ENCODE results near the gene SLC22A5. TPM values are rescaled to one million over a fixed set of nuclear protein-coding genes. Genes with fewer than 3 reads are reported as not detected.

The SLC22A5 gene
- total RNA-seq, 2 donors from 2014 or later, result 26.0 to 38.6 TPM

GRCh38 chr5:132408456-132408855 is 38.9 kb downstream of the SLC22A5 start:
- peaks cover 9% of the 10 kb centered on the region for H3K4me1 ChIP-seq
- H3K9ac ChIP-seq (ENCODE audit: low read depth in 2 of 2, low read length in 2 of 2), result no peak overlapping the region
- no peak for DNase-seq
- H3K9me3 ChIP-seq, result no peaks in the 10 kb centered on the region
- intact Hi-C loops (cut with DNase I), result no loop called here
- H3K36me3 ChIP-seq, result no peaks in the 10 kb centered on the region
- H3K27ac ChIP-seq, result peak overlapping the region; percentile 100
- no peaks in the 10 kb centered on the region for H3K27me3 ChIP-seq
- TF ChIP-seq, protein P1, sequence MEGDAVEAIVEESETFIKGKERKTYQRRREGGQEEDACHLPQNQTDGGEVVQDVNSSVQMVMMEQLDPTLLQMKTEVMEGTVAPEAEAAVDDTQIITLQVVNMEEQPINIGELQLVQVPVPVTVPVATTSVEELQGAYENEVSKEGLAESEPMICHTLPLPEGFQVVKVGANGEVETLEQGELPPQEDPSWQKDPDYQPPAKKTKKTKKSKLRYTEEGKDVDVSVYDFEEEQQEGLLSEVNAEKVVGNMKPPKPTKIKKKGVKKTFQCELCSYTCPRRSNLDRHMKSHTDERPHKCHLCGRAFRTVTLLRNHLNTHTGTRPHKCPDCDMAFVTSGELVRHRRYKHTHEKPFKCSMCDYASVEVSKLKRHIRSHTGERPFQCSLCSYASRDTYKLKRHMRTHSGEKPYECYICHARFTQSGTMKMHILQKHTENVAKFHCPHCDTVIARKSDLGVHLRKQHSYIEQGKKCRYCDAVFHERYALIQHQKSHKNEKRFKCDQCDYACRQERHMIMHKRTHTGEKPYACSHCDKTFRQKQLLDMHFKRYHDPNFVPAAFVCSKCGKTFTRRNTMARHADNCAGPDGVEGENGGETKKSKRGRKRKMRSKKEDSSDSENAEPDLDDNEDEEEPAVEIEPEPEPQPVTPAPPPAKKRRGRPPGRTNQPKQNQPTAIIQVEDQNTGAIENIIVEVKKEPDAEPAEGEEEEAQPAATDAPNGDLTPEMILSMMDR (IDR thresholded peaks at IDR 0.05), result no peak
- H3K4me3 ChIP-seq, result no peak overlapping the region

GRCh38 chr5:132408965-132409364 is 39.5 kb downstream of the SLC22A5 start:
- H3K4me1 ChIP-seq, result peaks cover 14% of the 10 kb centered on the region
- H3K36me3 ChIP-seq, result no peaks in the 10 kb centered on the region
- no peak for DNase-seq
- H3K4me3 ChIP-seq, result no peak overlapping the region
- H3K9me3 ChIP-seq, result no peaks in the 10 kb centered on the region
- H3K9ac ChIP-seq (ENCODE audit: low read depth in 2 of 2, low read length in 2 of 2), result peak overlapping the region in 1 of 2 donors; percentile 38
- TF ChIP-seq, protein P1 (IDR thresholded peaks at IDR 0.05), result no peak
- peak overlapping the region; percentile 100 for H3K27ac ChIP-seq
- H3K27me3 ChIP-seq, result no peaks in the 10 kb centered on the region
- intact Hi-C loops (cut with DNase I), result no loop called here

- peak; percentile 84 for DNase-seq
- H3K4me1 ChIP-seq, result peaks cover 16% of the 10 kb centered on the region
- peak overlapping the region; percentile 100 for H3K27ac ChIP-seq
- H3K27me3 ChIP-seq, result no peaks in the 10 kb centered on the region
- peak overlapping the region; percentile 97 to 98 for H3K9ac ChIP-seq (ENCODE audit: low read depth in 2 of 2, low read length in 2 of 2)
- H3K4me3 ChIP-seq, result peak overlapping the region; percentile 70
- intact Hi-C loops (cut with DNase I), result no loop called here
- TF ChIP-seq, protein P1 (IDR thresholded peaks at IDR 0.05), result peak; percentile 48
- H3K36me3 ChIP-seq, result no peaks in the 10 kb centered on the region
- no peaks in the 10 kb centered on the region for H3K9me3 ChIP-seq
Observed at GRCh38 chr5:132410451-132411303, 41.2 kb downstream of the SLC22A5 start.

DNA sequence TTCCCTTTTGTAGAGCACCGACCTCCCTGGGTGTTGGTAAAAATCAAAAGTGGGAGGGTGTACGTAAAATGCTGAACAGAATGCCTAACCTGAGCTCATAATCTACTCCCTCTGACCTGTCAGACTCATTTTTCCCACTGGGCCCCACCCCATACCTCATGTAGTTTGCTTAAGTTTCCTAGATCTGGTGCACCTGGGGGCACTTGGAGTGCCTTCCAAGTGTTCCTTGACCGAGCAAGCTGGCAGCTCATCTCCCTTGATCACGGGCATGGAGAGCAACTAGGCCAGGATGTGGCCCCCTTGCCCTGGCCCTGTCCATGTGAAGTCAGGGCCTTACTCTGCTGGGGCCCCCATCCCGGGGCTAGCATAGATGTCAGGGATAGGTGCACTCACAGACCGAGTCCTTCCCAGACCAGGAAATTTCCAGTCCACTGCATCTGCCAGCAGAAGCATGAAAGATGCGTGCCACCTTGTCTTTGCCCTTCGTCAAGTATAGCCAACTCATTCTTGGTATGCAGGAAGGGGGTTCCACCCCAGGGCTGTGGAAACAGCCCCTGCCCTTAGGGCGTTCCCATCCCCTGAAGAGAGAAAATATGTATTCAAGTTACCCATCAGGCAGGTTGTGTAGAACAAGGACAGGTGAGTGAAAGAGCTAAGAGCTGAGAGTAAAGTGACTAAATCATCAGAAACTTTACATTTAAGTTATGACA is 41.9 kb downstream of the SLC22A5 start:
- Histone ChIP-seq H3K4me1 (peaks cover 21% of the 10 kb centered on the region), H3K9me3 (no peaks in the 10 kb centered on the region), H3K9ac (ENCODE audit: low read depth in 2 of 2, low read length in 2 of 2) (peak overlapping the region; percentile 97 to 98), H3K27me3 (no peaks in the 10 kb centered on the region), H3K4me3 (peak overlapping the region; percentile 70), H3K27ac (peak overlapping the region; percentile 100), H3K36me3 (no peaks in the 10 kb centered on the region)
- peak; percentile 75 for DNase-seq
- TF ChIP-seq, protein P1 (IDR thresholded peaks at IDR 0.05), result no peak
- intact Hi-C loops (cut with DNase I), result no loop called here

DNA sequence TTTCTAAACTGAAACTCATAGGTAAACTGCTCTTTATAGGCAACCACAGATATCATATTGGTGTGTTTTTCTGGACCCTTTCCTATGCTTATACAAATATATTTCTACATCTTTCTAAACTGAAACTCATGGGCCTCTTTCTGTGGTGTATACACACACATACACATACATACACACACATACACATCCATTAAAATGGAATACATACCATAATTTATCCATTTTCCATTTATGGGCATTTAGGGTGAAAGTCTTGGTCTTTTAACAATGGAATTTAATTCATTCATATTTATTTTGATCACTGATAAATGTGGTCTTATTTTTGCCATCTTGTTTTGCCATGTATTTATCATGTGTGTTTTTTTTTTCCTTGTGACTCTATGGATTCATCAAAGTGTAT is 44.1 kb downstream of the SLC22A5 start:
- intact Hi-C loops (cut with DNase I), result no loop called here
- TF ChIP-seq, protein P1 (IDR thresholded peaks at IDR 0.05), result no peak
- Histone ChIP-seq H3K27ac (no peak overlapping the region), H3K9ac (ENCODE audit: low read depth in 2 of 2, low read length in 2 of 2) (no peak overlapping the region), H3K4me3 (no peak overlapping the region), H3K27me3 (no peaks in the 10 kb centered on the region), H3K4me1 (peaks cover 29% of the 10 kb centered on the region), H3K9me3 (no peaks in the 10 kb centered on the region), H3K36me3 (no peaks in the 10 kb centered on the region)
- no peak for DNase-seq
